Gastroesophageal sphincter (tissue), 3 donors: ENCODE measurements around the gene CXCL3.

Source experiments
- POLR2A ChIP-seq, 2 donors: fragments of 450-650 bp; IDR thresholded peaks; one replicate each; pipeline ENCODE4 v1.6.1; 2017; ENCODE audit warnings: antibody characterized with exemption in 2 of 2, mild to moderate bottlenecking in 2 of 2, moderate library complexity in 1 of 2
- POLR2AphosphoS5 ChIP-seq: sonication (generic); formaldehyde crosslinking; IDR thresholded peaks from one replicate; pipeline ENCODE4 v1.6.1; 2017; ENCODE audit warnings: antibody characterized with exemption
- TF ChIP-seq, protein P1 (sequence below), 4 experiments: fragments of 200-600 bp in 2 of 4; fragments of 450-650 bp in 2 of 4; sonication (generic) in 1 of 4; IDR thresholded peaks; one replicate each; pipeline ENCODE4 v1.5.1; 2017 to 2019; ENCODE audit warnings: antibody characterized with exemption in 4 of 4, mild to moderate bottlenecking in 2 of 4, moderate library complexity in 2 of 4

DNA sequence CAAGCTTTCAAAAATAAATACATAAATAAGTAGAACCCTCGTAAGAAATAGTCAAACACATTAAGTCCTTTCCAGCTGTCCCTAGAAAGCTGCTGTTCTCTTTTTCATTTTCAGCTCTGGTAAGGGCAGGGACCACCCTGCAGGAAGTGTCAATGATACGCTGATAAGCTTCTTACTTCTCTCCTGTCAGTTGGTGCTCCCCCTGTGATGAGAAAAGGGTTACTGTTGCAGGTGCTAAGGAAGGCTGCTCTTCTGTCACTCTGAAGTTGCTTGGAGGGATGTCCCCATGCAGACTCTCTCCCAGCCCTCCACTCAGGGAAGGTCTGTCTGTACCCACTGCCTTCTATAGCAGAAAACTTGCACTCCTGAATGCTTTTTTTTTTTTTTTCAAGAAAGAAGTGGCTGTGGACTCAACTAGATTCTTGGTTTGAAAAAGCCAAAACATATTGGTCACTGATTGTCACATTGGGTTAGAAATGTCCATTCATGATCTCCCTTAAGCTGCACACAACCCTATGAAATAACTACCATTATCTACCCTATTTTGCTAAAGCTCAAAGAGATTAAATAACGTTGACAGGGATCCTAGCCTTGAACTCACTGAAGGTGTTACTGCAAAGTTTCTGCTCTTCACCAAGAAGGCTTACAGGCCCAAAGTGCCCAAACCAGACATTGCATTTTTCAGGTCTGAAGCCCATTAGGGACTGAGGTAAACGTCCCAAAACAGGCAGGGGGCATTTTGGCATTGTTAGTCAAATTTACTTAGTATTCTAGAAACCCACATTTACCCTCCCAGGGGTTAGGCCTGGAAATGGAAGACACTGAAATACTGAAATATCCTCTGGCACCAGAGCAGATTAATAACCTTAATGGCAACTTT, 1.2 kb downstream of the CXCL3 start:
- TF ChIP-seq, protein P1, sequence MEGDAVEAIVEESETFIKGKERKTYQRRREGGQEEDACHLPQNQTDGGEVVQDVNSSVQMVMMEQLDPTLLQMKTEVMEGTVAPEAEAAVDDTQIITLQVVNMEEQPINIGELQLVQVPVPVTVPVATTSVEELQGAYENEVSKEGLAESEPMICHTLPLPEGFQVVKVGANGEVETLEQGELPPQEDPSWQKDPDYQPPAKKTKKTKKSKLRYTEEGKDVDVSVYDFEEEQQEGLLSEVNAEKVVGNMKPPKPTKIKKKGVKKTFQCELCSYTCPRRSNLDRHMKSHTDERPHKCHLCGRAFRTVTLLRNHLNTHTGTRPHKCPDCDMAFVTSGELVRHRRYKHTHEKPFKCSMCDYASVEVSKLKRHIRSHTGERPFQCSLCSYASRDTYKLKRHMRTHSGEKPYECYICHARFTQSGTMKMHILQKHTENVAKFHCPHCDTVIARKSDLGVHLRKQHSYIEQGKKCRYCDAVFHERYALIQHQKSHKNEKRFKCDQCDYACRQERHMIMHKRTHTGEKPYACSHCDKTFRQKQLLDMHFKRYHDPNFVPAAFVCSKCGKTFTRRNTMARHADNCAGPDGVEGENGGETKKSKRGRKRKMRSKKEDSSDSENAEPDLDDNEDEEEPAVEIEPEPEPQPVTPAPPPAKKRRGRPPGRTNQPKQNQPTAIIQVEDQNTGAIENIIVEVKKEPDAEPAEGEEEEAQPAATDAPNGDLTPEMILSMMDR (IDR thresholded peaks at IDR 0.05) = no peak
- TF ChIP-seq POLR2A (IDR thresholded peaks at IDR 0.05) = no peak
- no peak for TF ChIP-seq POLR2AphosphoS5
